ENCODE results near the gene TSPAN18. TPM values are rescaled to one million over a fixed set of nuclear protein-coding genes. Genes with fewer than 3 reads are reported as not detected.

TSPAN18 gene
- total RNA-seq, 2 experiments from 2014 or later: 22.9 to 23.5 TPM

- no peaks in the 10 kb centered on the region for H3K9me3 Mint-ChIP-seq
- H3K27me3 Mint-ChIP-seq: no peaks in the 10 kb centered on the region
- peaks cover 8% of the 10 kb centered on the region for H3K4me1 Mint-ChIP-seq
- CTCF ChIA-PET: interaction anchor here (0.6 kb wide), 1 partner anchor 25 kb away, joined by 3 read pairs; no protein-coding TSS in a partner anchor
- no peak for DNase-seq
- no peak overlapping the region for H3K27ac Mint-ChIP-seq
- POLR2A ChIA-PET: no interaction called here
- H3K4me3 Mint-ChIP-seq: no peak overlapping the region
- no peaks in the 10 kb centered on the region for H3K36me3 Mint-ChIP-seq (ENCODE audit: low read depth)
Observed at GRCh38 chr11:44748606-44749005, 21.8 kb downstream of the TSPAN18 start.

DNA sequence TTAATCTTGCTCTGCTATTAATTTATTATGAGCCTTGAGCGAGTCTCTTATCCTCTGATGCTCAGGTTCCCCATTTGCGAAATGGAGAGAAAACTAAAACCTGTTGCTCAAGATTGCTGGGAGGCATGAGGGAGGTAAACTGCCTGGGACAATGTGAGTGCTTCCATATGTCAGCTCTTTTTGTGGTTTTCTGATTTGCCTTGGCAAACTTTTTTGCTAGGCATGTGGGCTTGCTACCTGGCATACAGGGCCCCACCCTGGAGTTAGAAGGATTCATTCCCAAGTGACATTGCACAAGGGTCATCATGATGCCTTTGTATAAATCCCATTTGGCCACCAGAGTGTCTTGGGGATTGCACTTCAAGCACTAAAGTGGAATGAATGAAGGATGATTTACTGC lies 22.4 kb downstream of the TSPAN18 start:
- H3K4me1 Mint-ChIP-seq: peaks cover 8% of the 10 kb centered on the region
- no peaks in the 10 kb centered on the region for H3K9me3 Mint-ChIP-seq
- H3K4me3 Mint-ChIP-seq: no peak overlapping the region
- CTCF ChIA-PET: no interaction called here
- H3K27me3 Mint-ChIP-seq: no peaks in the 10 kb centered on the region
- DNase-seq: no peak
- no peaks in the 10 kb centered on the region for H3K36me3 Mint-ChIP-seq (ENCODE audit: low read depth)
- POLR2A ChIA-PET: no interaction called here
- no peak overlapping the region for H3K27ac Mint-ChIP-seq

GRCh38 chr11:44750551-44751465 lies 24.0 kb downstream of the TSPAN18 start:
- ChIA-PET POLR2A (no interaction called here), CTCF (interaction anchor here (0.6 to 1.4 kb wide), 3 partner anchors 8 to 74 kb away, joined by 3 to 4 read pairs (median 3); no protein-coding TSS in a partner anchor)
- H3K4me3 Mint-ChIP-seq: no peak overlapping the region
- no peaks in the 10 kb centered on the region for H3K36me3 Mint-ChIP-seq (ENCODE audit: low read depth)
- no peaks in the 10 kb centered on the region for H3K9me3 Mint-ChIP-seq
- H3K27me3 Mint-ChIP-seq: no peaks in the 10 kb centered on the region
- no peak overlapping the region for H3K27ac Mint-ChIP-seq
- no peak for DNase-seq
- H3K4me1 Mint-ChIP-seq: peaks cover 8% of the 10 kb centered on the region

DNA sequence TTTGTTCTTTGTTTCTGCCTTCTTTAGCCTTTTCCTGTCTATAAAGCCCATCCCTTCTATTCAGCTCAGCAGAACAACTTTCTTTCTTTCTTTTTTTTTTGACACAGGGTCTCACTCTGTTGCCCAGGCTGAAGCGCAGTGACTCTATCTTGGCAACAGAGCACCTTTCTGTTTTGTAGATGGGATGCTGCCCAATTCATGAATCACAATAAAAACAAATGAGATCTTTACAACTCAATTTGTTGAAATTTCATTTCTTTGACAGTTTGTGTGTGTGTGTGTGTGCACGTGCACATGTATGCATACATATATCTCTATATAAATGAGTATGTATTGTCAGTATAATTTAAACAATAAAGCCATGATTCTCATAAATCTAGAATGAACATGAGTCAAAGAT lies 25.5 kb downstream of the TSPAN18 start:
- Mint-ChIP-seq H3K4me3 (no peak overlapping the region), H3K27ac (no peak overlapping the region), H3K27me3 (no peaks in the 10 kb centered on the region), H3K9me3 (peaks cover 3% of the 10 kb centered on the region), H3K4me1 (peaks cover 6% of the 10 kb centered on the region), H3K36me3 (ENCODE audit: low read depth) (no peaks in the 10 kb centered on the region)
- DNase-seq: no peak
- CTCF ChIA-PET: interaction anchor here (0.6 kb wide), 1 partner anchor 56 kb away, joined by 4 read pairs; no protein-coding TSS in a partner anchor
- POLR2A ChIA-PET: no interaction called here

- no peak for DNase-seq
- H3K4me3 Mint-ChIP-seq: no peak overlapping the region
- POLR2A ChIA-PET: no interaction called here
- H3K27ac Mint-ChIP-seq: no peak overlapping the region
- peaks cover under 1% of the 10 kb centered on the region for H3K27me3 Mint-ChIP-seq
- peaks cover 3% of the 10 kb centered on the region for H3K4me1 Mint-ChIP-seq
- peaks cover 3% of the 10 kb centered on the region for H3K9me3 Mint-ChIP-seq
- H3K36me3 Mint-ChIP-seq (ENCODE audit: low read depth): no peaks in the 10 kb centered on the region
- CTCF ChIA-PET: no interaction called here
Observed at GRCh38 chr11:44752713-44753112, 26.0 kb downstream of the TSPAN18 start.

DNA sequence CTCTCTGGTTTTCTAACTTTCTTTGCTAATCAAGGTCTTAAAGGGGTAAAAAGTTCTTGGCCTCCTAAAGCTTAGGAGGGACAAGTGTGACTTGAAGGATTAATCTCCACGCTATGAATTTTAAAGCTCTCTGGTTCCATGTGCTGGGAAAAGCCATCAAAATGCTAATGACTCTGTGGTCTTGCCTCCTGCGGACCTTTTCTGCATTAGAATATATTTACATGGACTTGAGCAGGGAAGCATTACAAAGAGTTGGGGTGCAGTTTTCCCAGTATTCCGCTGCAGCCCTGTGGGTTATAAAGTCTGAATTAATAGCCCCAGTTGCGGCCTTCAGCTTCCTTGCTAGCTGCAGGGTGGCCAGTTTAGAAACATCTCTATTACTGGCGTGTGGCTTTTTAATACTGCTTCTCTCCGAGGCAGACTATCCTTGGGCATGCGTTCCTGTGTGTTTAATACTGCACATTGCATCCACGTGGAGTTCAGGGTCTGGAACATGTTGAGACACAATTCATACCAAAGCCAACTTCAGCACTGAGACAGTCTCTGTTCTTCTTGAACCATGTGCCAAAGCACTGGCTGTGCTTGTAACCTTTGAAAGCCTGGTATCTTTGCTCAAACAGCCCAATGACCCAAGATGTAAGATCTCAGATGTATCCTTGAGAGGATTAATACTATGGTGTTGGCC lies 27.3 kb downstream of the TSPAN18 start:
- DNase-seq: no peak
- POLR2A ChIA-PET: no interaction called here
- H3K27ac Mint-ChIP-seq: no peak overlapping the region

DNA sequence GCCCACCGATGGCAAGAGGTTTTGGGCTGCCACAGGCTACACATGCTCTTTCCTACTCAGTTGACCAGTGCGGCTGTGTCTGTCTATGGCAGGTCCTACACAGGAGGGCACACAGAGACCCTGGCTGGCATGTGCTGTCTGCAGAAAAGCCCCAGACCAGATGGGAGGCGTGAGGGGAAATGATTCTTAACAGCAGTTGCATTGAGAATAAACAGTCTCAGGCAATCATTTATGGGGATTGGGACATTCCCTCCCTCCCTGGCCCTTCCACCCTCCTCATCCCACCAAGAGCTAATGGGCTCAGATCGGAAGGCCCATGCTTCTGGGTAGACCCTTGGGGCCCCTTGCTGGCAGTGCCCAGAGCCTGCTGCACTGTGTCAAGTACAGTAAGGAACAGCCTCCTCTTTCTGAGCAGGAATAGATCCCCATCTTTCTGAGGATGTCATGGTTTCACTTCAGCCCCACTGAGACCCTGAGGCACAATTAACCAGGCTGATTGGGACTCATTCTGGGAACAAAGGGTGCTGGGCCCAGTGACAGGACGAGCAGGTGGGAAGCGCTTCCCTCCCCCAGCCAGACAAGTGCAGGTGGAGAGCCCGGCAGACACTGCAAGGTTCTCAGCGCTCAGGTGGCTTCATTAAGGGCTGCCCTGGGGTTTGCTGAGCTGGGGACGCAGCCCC lies 28.3 kb downstream of the TSPAN18 start:
- Mint-ChIP-seq H3K27me3 (peaks cover 11% of the 10 kb centered on the region), H3K27ac (no peak overlapping the region), H3K36me3 (ENCODE audit: low read depth) (no peaks in the 10 kb centered on the region), H3K4me3 (no peak overlapping the region), H3K4me1 (no peaks in the 10 kb centered on the region), H3K9me3 (peaks cover 10% of the 10 kb centered on the region)
- CTCF ChIA-PET: no interaction called here
- POLR2A ChIA-PET: no interaction called here
- DNase-seq: no peak

More for the DNA sequence above, 27.3 kb downstream of the TSPAN18 start:
- Mint-ChIP-seq H3K9me3 (peaks cover 10% of the 10 kb centered on the region), H3K4me1 (no peaks in the 10 kb centered on the region), H3K36me3 (ENCODE audit: low read depth) (no peaks in the 10 kb centered on the region), H3K4me3 (no peak overlapping the region), H3K27me3 (peaks cover 6% of the 10 kb centered on the region)
- CTCF ChIA-PET: interaction anchor here (1.1 to 1.7 kb wide), 2 partner anchors 17 to 19 kb away, joined by 3 read pairs; no protein-coding TSS in a partner anchor

DNA sequence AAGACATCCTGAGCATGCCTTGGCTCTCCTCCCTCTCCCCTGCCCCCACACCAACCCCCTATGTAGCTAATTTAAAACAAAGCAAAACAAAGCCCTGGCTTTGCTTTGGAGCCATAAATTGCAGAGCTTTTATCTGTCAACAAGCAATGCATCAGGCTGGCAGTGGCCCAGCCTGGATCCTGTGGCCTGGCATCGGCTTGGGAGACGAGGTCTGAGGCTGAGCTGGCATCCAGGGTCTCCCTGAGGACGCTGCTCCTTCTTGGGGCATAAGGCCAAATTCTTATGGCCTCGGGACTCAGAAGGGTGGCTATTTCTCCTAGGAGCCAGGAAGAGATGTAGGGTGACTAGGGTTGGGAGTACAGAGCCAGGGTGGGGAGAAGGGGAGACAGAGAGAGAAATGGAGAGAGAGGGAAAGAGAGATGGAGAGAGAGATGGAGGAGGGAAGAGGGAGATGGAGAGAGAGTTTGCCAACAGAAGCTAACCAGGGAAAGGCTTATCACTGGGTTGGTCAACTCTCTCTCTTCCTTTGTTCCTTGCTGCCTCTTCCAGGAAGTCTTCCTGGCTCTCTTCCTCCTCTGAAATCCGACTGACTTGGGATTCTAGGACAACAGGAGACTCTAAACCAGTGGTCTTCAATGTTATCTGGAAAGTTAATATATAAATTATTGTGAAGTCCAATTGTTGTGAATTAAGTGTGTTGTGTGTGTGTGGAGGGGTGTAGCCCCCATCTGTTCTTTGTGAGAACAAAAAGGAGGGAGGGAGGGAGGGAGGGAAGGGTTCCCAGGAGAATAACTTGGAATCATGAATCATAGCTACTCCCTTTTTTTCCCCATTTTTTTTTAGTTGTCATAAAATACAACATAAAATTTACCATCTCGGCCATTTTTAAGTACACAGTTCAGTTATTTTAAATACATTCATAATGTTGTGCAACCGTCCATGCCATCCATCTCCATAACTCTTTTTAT lies 29.1 kb downstream of the TSPAN18 start:
- H3K36me3 Mint-ChIP-seq (ENCODE audit: low read depth): no peaks in the 10 kb centered on the region
- H3K27ac Mint-ChIP-seq: no peak overlapping the region
- peaks cover 11% of the 10 kb centered on the region for H3K27me3 Mint-ChIP-seq
- no peaks in the 10 kb centered on the region for H3K4me1 Mint-ChIP-seq
- POLR2A ChIA-PET: no interaction called here
- no peak overlapping the region for H3K4me3 Mint-ChIP-seq
- DNase-seq: no peak
- CTCF ChIA-PET: interaction anchor here (0.6 kb wide), 1 partner anchor 577 kb away, joined by 3 read pairs; no protein-coding TSS in a partner anchor
- H3K9me3 Mint-ChIP-seq: peaks cover 10% of the 10 kb centered on the region

GRCh38 chr11:44758983-44759382 lies 32.2 kb downstream of the TSPAN18 start:
- no peak for DNase-seq
- POLR2A ChIA-PET: no interaction called here
- no peak overlapping the region for H3K4me3 Mint-ChIP-seq
- CTCF ChIA-PET: interaction anchor here (1.0 to 2.3 kb wide), 2 partner anchors 9 to 13 kb away, joined by 4 to 6 read pairs; no protein-coding TSS in a partner anchor
- no peaks in the 10 kb centered on the region for H3K4me1 Mint-ChIP-seq
- peaks cover 11% of the 10 kb centered on the region for H3K27me3 Mint-ChIP-seq
- H3K36me3 Mint-ChIP-seq (ENCODE audit: low read depth): no peaks in the 10 kb centered on the region
- H3K27ac Mint-ChIP-seq: no peak overlapping the region
- H3K9me3 Mint-ChIP-seq: peaks cover 10% of the 10 kb centered on the region

DNA sequence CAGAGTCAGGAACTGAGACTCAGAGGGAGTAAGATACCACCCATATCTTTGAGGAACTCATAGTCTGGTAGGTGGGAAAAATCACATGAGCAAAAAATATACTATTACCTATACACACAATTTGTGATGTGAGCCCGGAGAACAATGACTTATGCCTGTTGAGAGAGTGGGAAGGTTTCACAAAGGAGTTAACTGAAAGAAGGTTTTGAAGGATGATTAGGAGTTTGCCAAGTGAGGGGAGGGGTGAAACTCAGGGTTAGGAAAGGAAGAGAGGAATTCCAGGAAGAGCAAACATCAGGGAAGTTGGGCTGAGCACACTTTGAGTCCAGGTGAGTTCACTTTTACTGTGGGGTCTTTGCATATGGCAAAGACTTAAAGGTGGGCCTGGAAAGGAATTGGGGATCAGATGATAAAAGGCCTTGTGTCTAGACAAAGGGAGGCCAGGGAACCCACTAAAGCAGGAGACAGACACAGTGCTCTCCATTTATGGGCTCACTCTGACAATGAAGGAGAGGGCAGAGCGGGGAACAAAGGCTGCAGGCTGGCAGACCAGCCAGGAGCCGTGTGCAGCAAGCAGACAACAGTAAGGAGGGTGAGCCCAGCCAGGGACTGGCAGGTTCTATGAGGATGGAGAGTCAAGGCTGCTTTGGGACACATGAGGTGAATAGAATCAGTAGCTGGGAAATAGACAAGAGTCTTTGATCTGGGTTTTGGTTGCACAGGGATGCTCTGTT lies 33.1 kb downstream of the TSPAN18 start:
- DNase-seq: no peak
- POLR2A ChIA-PET: no interaction called here
- Mint-ChIP-seq H3K27me3 (peaks cover 11% of the 10 kb centered on the region), H3K36me3 (ENCODE audit: low read depth) (no peaks in the 10 kb centered on the region), H3K4me3 (no peak overlapping the region), H3K27ac (no peak overlapping the region), H3K4me1 (no peaks in the 10 kb centered on the region), H3K9me3 (peaks cover 10% of the 10 kb centered on the region)
- CTCF ChIA-PET: interaction anchor here (1.1 to 2.3 kb wide), 2 partner anchors 14 to 136 kb away, joined by 3 to 6 read pairs; no protein-coding TSS in a partner anchor

DNA sequence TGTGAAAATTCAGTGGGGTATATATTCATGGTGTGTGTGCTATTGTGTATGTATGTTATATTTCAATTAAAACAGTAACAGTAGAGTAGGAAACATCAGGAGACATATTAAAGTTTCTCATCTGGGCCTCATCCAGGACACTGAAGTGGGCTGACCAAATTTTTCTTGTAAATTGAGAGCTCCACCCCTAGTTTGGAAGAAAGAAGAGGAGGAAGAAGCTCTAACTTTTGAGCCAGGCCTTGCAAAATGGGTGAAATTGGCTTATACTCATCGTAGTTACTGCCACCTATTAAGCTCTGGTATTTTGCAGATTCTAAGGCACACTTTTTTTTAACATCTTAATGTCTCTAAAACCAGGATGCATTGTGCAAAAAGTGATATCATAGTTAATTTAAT lies 33.7 kb downstream of the TSPAN18 start:
- H3K9me3 Mint-ChIP-seq: peaks cover 10% of the 10 kb centered on the region
- ChIA-PET CTCF (interaction anchor here (1.1 to 2.3 kb wide), 2 partner anchors 14 to 136 kb away, joined by 3 to 6 read pairs; no protein-coding TSS in a partner anchor), POLR2A (no interaction called here)
- peaks cover 11% of the 10 kb centered on the region for H3K27me3 Mint-ChIP-seq
- H3K27ac Mint-ChIP-seq: no peak overlapping the region
- no peak for DNase-seq
- H3K4me3 Mint-ChIP-seq: no peak overlapping the region
- H3K36me3 Mint-ChIP-seq (ENCODE audit: low read depth): no peaks in the 10 kb centered on the region
- H3K4me1 Mint-ChIP-seq: no peaks in the 10 kb centered on the region
